WTC11 (cell line): ENCODE data around the gene KLHL11. TPM values are rescaled to one million over a fixed set of nuclear protein-coding genes. Genes with fewer than 3 reads are reported as not detected.

Experiments used
- total RNA-seq: library from RNA; stranded (reverse); gene quantifications from 3 replicates; pipeline ENCODE4 v1.2.3, GENCODE V29; 2021

KLHL11 gene
- total RNA-seq, 1 experiment from 2014 or later: 15.0 TPM

Other genes starting within 250 kb of the KLHL11 start
- 0.53 to 1.5 TPM (median 0.92 TPM) in 3 replicates for gene KRT17, start 240.8 kb downstream of the KLHL11 start, total RNA-seq
- gene EIF1, start 176.5 kb downstream of the KLHL11 start, total RNA-seq: 466 to 481 TPM (median 475 TPM) in 3 replicates
- not detected in 3 replicates for gene GAST, start 153.1 kb downstream of the KLHL11 start, total RNA-seq
- gene HAP1, start 130.8 kb downstream of the KLHL11 start, total RNA-seq: 4.4 to 5.0 TPM (median 4.4 TPM) in 3 replicates
- 93.5 to 103 TPM (median 100 TPM) in 3 replicates for gene JUP, start 78.7 kb downstream of the KLHL11 start, total RNA-seq
- gene P3H4, start 53.5 kb downstream of the KLHL11 start, total RNA-seq: 32.1 to 34.6 TPM (median 33.5 TPM) in 3 replicates
- 227 to 243 TPM (median 232 TPM) in 3 replicates for gene FKBP10, start 52.4 kb downstream of the KLHL11 start, total RNA-seq
- gene NT5C3B, start 29.2 kb downstream of the KLHL11 start, total RNA-seq: 58.1 to 62.9 TPM (median 59.4 TPM) in 3 replicates
- gene KLHL10, start 27.6 kb downstream of the KLHL11 start, total RNA-seq: 0.14 to 0.35 TPM (median 0.14 TPM) in 3 replicates
- 312 to 350 TPM (median 316 TPM) in 3 replicates for gene ACLY, start 53.5 kb upstream of the KLHL11 start, total RNA-seq
- 1.2 to 2.1 TPM (median 1.9 TPM) in 3 replicates for gene ODAD4, start 65.2 kb upstream of the KLHL11 start, total RNA-seq
- gene CNP, start 101.4 kb upstream of the KLHL11 start, total RNA-seq: 52.5 to 54.2 TPM (median 53.9 TPM) in 3 replicates
- gene DNAJC7, start 152.0 kb upstream of the KLHL11 start, total RNA-seq: 111 to 140 TPM (median 114 TPM) in 3 replicates
- gene NKIRAS2, start 154.7 kb upstream of the KLHL11 start, total RNA-seq: 31.9 to 37.3 TPM (median 36.1 TPM) in 3 replicates
- gene C17orf113, start 185.2 kb upstream of the KLHL11 start, total RNA-seq: 1.9 to 2.8 TPM (median 2.5 TPM) in 3 replicates
- gene ZNF385C, start 233.1 kb upstream of the KLHL11 start, total RNA-seq: 3.1 to 4.5 TPM (median 3.7 TPM) in 3 replicates
- gene DHX58, start 247.3 kb upstream of the KLHL11 start, total RNA-seq: 6.3 to 7.6 TPM (median 7.3 TPM) in 3 replicates